Measurements from ENCODE around the gene SFN. TPM values are rescaled to one million over a fixed set of nuclear protein-coding genes. Genes with fewer than 3 reads are reported as not detected.
A peak's percentile ranks its signal among the peaks of the same experiment; 100 is the strongest.

Gene SFN
- polyA plus RNA-seq, 4 donors: 3.3 to 137 (median 97.8) TPM

- Histone ChIP-seq H3K36me3 (ENCODE audit: control insufficient read depth in 3 of 3, insufficient read depth in 2 of 3, low read depth in 1 of 3, low read length in 3 of 3) (peaks cover 2 to 74% (median 9%) of the 10 kb centered on the region in 3 donors), H3K27ac (ENCODE audit: low read depth in 1 of 3, low read length in 2 of 3) (no peak overlapping the region)
- no peak for FAIRE-seq
Measured at GRCh38 chr1:26856181-26856580, 6.8 kb upstream of the SFN start.

GRCh38 chr1:26856604-26857469, 6.1 kb upstream of the SFN start:
- DNase-seq: no peak
- Histone ChIP-seq H3K36me3 (ENCODE audit: control insufficient read depth in 3 of 3, insufficient read depth in 2 of 3, low read depth in 1 of 3, low read length in 3 of 3) (peaks cover 0 to 68% (median 5%) of the 10 kb centered on the region in 3 donors), H3K9me3 (ENCODE audit: control insufficient read depth in 2 of 2, insufficient read depth in 1 of 2, low read depth in 1 of 2, low read length in 1 of 2) (no peaks in the 10 kb centered on the region), H3K27ac (ENCODE audit: low read depth in 1 of 3, low read length in 2 of 3) (no peak overlapping the region), H3K27me3 (ENCODE audit: control insufficient read depth in 3 of 3, insufficient read depth in 3 of 3, low read length in 3 of 3) (no peaks in the 10 kb centered on the region), H3K4me3 (ENCODE audit: low read depth in 1 of 3, low read length in 3 of 3) (no peak overlapping the region), H3K4me1 (ENCODE audit: control insufficient read depth in 3 of 3, insufficient read depth in 2 of 3, low read depth in 1 of 3, low read length in 2 of 3) (peaks cover 0 to 42% (median 0%) of the 10 kb centered on the region in 3 donors)
- WGBS, 3 donors: 81 to 91% (median 88%) methylated on average over 17 to 21 of the region's 21 CpGs
- FAIRE-seq: no peak

More at GRCh38 chr1:26856181-26856580, 6.8 kb upstream of the SFN start:
- Histone ChIP-seq H3K4me3 (ENCODE audit: low read depth in 1 of 3, low read length in 3 of 3) (no peak overlapping the region), H3K27me3 (ENCODE audit: control insufficient read depth in 3 of 3, insufficient read depth in 3 of 3, low read length in 3 of 3) (no peaks in the 10 kb centered on the region), H3K4me1 (ENCODE audit: control insufficient read depth in 3 of 3, insufficient read depth in 2 of 3, low read depth in 1 of 3, low read length in 2 of 3) (peaks cover 0 to 42% (median 0%) of the 10 kb centered on the region in 3 donors), H3K9me3 (ENCODE audit: control insufficient read depth in 2 of 2, insufficient read depth in 1 of 2, low read depth in 1 of 2, low read length in 1 of 2) (no peaks in the 10 kb centered on the region)
- WGBS, 3 donors: 92 to 94% (median 94%) methylated on average over 11 of the region's 11 CpGs
- DNase-seq: no peak

DNA sequence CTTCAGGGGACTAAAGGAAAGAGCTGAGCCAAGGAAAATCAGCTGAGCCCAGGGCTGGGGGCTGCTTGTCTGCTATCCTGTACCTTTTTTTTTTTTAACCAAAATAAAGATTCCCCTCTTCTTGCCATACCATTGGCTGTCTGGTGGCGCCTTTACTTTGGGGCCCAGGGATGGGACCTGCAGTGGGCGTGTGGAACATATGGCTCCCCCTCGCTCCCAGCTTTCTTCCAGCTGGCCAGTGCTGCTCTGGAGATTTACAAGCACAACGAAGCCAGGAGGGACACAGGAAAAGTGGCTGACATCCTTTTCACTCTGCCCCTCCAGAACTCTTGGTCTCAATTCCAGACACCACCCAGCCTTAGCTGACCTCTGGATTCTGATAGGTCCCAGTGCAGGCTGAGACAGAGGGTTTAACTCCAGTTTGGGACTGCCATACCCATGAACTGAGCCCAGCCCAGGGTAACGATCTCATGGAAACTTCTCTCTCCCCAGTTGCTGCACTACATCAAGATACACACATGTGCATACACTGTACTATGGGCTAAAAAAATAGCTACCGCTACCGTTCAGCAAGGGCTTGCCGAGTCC, 5.4 kb upstream of the SFN start:
- 84 to 92% (median 90%) methylated on average over 8 of the region's 8 CpGs for WGBS, 3 donors
- Histone ChIP-seq H3K36me3 (ENCODE audit: control insufficient read depth in 3 of 3, insufficient read depth in 2 of 3, low read depth in 1 of 3, low read length in 3 of 3) (peaks cover 0 to 61% (median 3%) of the 10 kb centered on the region in 3 donors), H3K4me3 (ENCODE audit: low read depth in 1 of 3, low read length in 3 of 3) (no peak overlapping the region), H3K9me3 (ENCODE audit: control insufficient read depth in 2 of 2, insufficient read depth in 1 of 2, low read depth in 1 of 2, low read length in 1 of 2) (no peaks in the 10 kb centered on the region), H3K27ac (ENCODE audit: low read depth in 1 of 3, low read length in 2 of 3) (no peak overlapping the region), H3K4me1 (ENCODE audit: control insufficient read depth in 3 of 3, insufficient read depth in 2 of 3, low read depth in 1 of 3, low read length in 2 of 3) (peaks cover 0 to 44% (median 0%) of the 10 kb centered on the region in 3 donors), H3K27me3 (ENCODE audit: control insufficient read depth in 3 of 3, insufficient read depth in 3 of 3, low read length in 3 of 3) (no peaks in the 10 kb centered on the region)
- FAIRE-seq (no peak), DNase-seq (no peak)

DNA sequence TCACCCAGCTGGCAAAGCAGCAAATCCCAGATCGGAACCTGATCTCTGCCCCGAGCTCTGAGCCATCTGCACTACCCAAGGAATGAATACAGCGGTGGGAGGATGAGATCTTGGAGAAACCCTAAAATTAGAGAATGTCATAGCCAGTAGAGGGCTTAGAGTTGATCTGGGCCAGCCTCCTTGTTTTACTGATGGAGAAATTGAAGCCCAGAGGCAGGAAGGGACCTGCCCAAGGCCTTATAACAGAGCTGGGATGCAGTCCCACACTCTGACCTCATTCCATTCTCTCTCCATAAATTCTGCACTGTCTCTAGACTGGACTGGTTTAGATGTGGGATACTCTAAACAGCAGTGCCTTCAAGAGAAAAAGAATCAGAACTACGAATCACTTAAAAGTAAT, 4.8 kb upstream of the SFN start:
- Histone ChIP-seq H3K27me3 (ENCODE audit: control insufficient read depth in 3 of 3, insufficient read depth in 3 of 3, low read length in 3 of 3) (no peaks in the 10 kb centered on the region), H3K9me3 (ENCODE audit: control insufficient read depth in 2 of 2, insufficient read depth in 1 of 2, low read depth in 1 of 2, low read length in 1 of 2) (no peaks in the 10 kb centered on the region), H3K27ac (ENCODE audit: low read depth in 1 of 3, low read length in 2 of 3) (no peak overlapping the region), H3K4me1 (ENCODE audit: control insufficient read depth in 3 of 3, insufficient read depth in 2 of 3, low read depth in 1 of 3, low read length in 2 of 3) (peaks cover 0 to 44% (median 0%) of the 10 kb centered on the region in 3 donors), H3K4me3 (ENCODE audit: low read depth in 1 of 3, low read length in 3 of 3) (no peak overlapping the region), H3K36me3 (ENCODE audit: control insufficient read depth in 3 of 3, insufficient read depth in 2 of 3, low read depth in 1 of 3, low read length in 3 of 3) (peaks cover 0 to 57% (median 3%) of the 10 kb centered on the region in 3 donors)
- FAIRE-seq: no peak
- WGBS, 3 donors: 79 to 88% (median 87%) methylated on average over 4 of the region's 4 CpGs
- no peak for DNase-seq

DNA sequence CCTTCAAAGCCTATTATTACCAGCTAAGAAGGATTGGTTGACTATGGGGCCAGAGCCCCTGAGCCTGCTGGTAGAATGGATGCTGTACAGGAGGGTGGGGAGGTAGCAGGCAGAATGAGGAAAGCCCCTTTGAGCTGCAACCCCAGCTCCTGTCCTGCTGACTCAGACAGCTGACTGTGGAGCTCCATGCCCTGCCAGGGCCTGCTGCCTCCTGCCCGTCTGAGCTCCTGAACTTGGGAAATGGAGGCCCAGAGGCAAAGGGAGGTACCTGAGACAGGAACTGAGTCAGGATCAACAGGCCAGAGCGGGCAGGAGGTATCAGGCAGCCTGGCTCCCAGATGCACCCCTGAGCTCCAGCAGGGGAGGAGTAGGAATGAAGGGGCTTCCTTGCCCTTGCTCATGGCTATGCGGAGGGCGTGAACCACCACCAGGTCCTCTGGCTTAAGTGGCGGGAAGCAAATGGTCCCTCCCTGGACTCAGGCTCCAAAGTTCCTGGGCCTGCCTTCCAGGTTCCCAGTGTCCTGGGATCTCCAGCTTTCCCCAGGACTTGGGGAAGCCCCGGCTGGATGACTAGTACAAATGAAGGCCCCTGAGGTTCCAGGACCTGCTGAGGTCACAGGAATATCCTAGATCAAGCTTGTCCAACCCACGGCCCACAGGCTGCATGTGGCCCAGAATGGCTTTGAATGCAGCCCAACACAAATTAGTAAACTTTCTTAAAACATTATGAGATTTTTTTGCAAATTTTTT, 3.9 kb upstream of the SFN start:
- DNase-seq: no peak
- peaks cover 0 to 48% (median 3%) of the 10 kb centered on the region in 3 donors for H3K36me3 ChIP-seq (ENCODE audit: control insufficient read depth in 3 of 3, insufficient read depth in 2 of 3, low read depth in 1 of 3, low read length in 3 of 3)
- H3K4me1 ChIP-seq (ENCODE audit: control insufficient read depth in 3 of 3, insufficient read depth in 2 of 3, low read depth in 1 of 3, low read length in 2 of 3): peaks cover 0 to 43% (median 0%) of the 10 kb centered on the region in 3 donors
- no peak overlapping the region for H3K27ac ChIP-seq (ENCODE audit: low read depth in 1 of 3, low read length in 2 of 3)
- no peak for FAIRE-seq
- no peaks in the 10 kb centered on the region for H3K27me3 ChIP-seq (ENCODE audit: control insufficient read depth in 3 of 3, insufficient read depth in 3 of 3, low read length in 3 of 3)
- no peak overlapping the region for H3K4me3 ChIP-seq (ENCODE audit: low read depth in 1 of 3, low read length in 3 of 3)
- WGBS, 3 donors: 86 to 92% (median 89%) methylated on average over 7 of the region's 7 CpGs
- no peaks in the 10 kb centered on the region for H3K9me3 ChIP-seq (ENCODE audit: control insufficient read depth in 2 of 2, insufficient read depth in 1 of 2, low read depth in 1 of 2, low read length in 1 of 2)

GRCh38 chr1:26861286-26861701, 1.7 kb upstream of the SFN start:
- Histone ChIP-seq H3K27ac (ENCODE audit: low read depth in 1 of 3, low read length in 2 of 3) (no peak overlapping the region), H3K9me3 (ENCODE audit: control insufficient read depth in 2 of 2, insufficient read depth in 1 of 2, low read depth in 1 of 2, low read length in 1 of 2) (no peaks in the 10 kb centered on the region), H3K4me3 (ENCODE audit: low read depth in 1 of 3, low read length in 3 of 3) (no peak overlapping the region), H3K27me3 (ENCODE audit: control insufficient read depth in 3 of 3, insufficient read depth in 3 of 3, low read length in 3 of 3) (no peaks in the 10 kb centered on the region), H3K4me1 (ENCODE audit: control insufficient read depth in 3 of 3, insufficient read depth in 2 of 3, low read depth in 1 of 3, low read length in 2 of 3) (peaks cover 0 to 28% (median 0%) of the 10 kb centered on the region in 3 donors), H3K36me3 (ENCODE audit: control insufficient read depth in 3 of 3, insufficient read depth in 2 of 3, low read depth in 1 of 3, low read length in 3 of 3) (peaks cover 0 to 26% (median 0%) of the 10 kb centered on the region in 3 donors)
- WGBS, 3 donors: 36 to 60% (median 54%) methylated on average over 5 of the region's 5 CpGs
- DNase-seq (peak in 1 of 2 donors; percentile 29), FAIRE-seq (no peak)

GRCh38 chr1:26861889-26862378, 1.0 kb upstream of the SFN start:
- no peak for DNase-seq
- H3K36me3 ChIP-seq (ENCODE audit: control insufficient read depth in 3 of 3, insufficient read depth in 2 of 3, low read depth in 1 of 3, low read length in 3 of 3): peaks cover 0 to 20% (median 0%) of the 10 kb centered on the region in 3 donors
- 76 to 86% (median 86%) methylated on average over 7 of the region's 7 CpGs for WGBS, 3 donors
- no peak for FAIRE-seq
- H3K4me3 ChIP-seq (ENCODE audit: low read depth in 1 of 3, low read length in 3 of 3): no peak overlapping the region
- H3K27me3 ChIP-seq (ENCODE audit: control insufficient read depth in 3 of 3, insufficient read depth in 3 of 3, low read length in 3 of 3): no peaks in the 10 kb centered on the region
- peak overlapping the region; percentile 43 to 53 (median 52) for H3K27ac ChIP-seq (ENCODE audit: low read depth in 1 of 3, low read length in 2 of 3)
- peaks cover 0 to 28% (median 0%) of the 10 kb centered on the region in 3 donors for H3K4me1 ChIP-seq (ENCODE audit: control insufficient read depth in 3 of 3, insufficient read depth in 2 of 3, low read depth in 1 of 3, low read length in 2 of 3)
- no peaks in the 10 kb centered on the region for H3K9me3 ChIP-seq (ENCODE audit: control insufficient read depth in 2 of 2, insufficient read depth in 1 of 2, low read depth in 1 of 2, low read length in 1 of 2)

DNA sequence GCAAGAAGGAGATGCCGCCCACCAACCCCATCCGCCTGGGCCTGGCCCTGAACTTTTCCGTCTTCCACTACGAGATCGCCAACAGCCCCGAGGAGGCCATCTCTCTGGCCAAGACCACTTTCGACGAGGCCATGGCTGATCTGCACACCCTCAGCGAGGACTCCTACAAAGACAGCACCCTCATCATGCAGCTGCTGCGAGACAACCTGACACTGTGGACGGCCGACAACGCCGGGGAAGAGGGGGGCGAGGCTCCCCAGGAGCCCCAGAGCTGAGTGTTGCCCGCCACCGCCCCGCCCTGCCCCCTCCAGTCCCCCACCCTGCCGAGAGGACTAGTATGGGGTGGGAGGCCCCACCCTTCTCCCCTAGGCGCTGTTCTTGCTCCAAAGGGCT, 732 bp downstream of the SFN start:
- Histone ChIP-seq H3K4me3 (ENCODE audit: low read depth in 1 of 3, low read length in 3 of 3) (peak overlapping the region; percentile 40 to 79 (median 64)), H3K27me3 (ENCODE audit: control insufficient read depth in 3 of 3, insufficient read depth in 3 of 3, low read length in 3 of 3) (no peaks in the 10 kb centered on the region), H3K36me3 (ENCODE audit: control insufficient read depth in 3 of 3, insufficient read depth in 2 of 3, low read depth in 1 of 3, low read length in 3 of 3) (peaks cover 0 to 5% (median 0%) of the 10 kb centered on the region in 3 donors), H3K9me3 (ENCODE audit: control insufficient read depth in 2 of 2, insufficient read depth in 1 of 2, low read depth in 1 of 2, low read length in 1 of 2) (no peaks in the 10 kb centered on the region), H3K4me1 (ENCODE audit: control insufficient read depth in 3 of 3, insufficient read depth in 2 of 3, low read depth in 1 of 3, low read length in 2 of 3) (peaks cover 0 to 26% (median 0%) of the 10 kb centered on the region in 3 donors), H3K27ac (ENCODE audit: low read depth in 1 of 3, low read length in 2 of 3) (peak overlapping the region; percentile 93 to 96 (median 94))
- 9 to 54% (median 27%) methylated on average over 15 to 20 of the region's 20 CpGs for WGBS, 3 donors
- peak in 1 of 2 donors; percentile 24 for DNase-seq
- no peak for FAIRE-seq
